AG04449 (cell line): ENCODE data around the gene CCDC154.

Experiments
- CTCF ChIA-PET: fragments of 350-600 bp; formaldehyde crosslinking; extraction: SDS; loops from one replicate; lab custom pipeline; 2021; ENCODE audit warnings: antibody characterized with exemption; lab: Yijun Ruan, JAX
- POLR2A ChIA-PET: fragments of 400-600, 350-600 bp; formaldehyde crosslinking; extraction: SDS; loops from one replicate; lab custom pipeline; 2020; ENCODE audit warnings: antibody characterized with exemption, inconsistent platforms; lab: Yijun Ruan, JAX
- DNase-seq: peaks from one replicate; pipeline ENCODE4 v3.0.0-alpha.2; 2010; ENCODE audit warnings: low read depth, low spot score
- H3K4me3 ChIP-seq: 2 replicates; pipeline ENCODE4 v1.5.1; 2011; ENCODE audit warnings: low read depth, mild to moderate bottlenecking, control low read depth, low read length
- TF ChIP-seq, protein P1 (sequence below): IDR thresholded peaks from one replicate; pipeline ENCODE4 v1.5.1; 2011; ENCODE audit warnings: mild to moderate bottlenecking, moderate library complexity, low read length, control low read depth, inconsistent platforms; ENCODE audit not compliant: insufficient read depth; ENCODE audit errors: missing control alignments

The CCDC154 gene

DNA sequence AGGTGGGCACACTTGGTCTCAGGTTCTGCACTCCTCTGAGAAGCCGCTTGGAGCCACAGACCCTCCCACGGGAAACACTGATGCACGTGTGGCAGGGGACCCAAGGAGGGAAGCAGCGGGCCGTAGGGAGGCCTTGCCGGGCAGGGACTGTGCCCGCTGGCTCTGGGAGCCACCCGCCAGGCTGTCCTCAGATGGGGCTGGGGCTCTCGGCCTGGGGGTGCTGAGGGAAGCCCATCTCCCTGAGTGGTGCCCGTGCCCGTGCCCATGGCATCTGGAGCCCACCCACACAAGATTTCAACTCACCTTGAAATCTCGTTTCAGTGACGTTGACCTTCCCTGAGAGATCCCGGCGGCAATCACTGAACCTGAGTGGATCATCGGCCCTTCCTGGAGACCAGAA lies 12.6 kb upstream of the CCDC154 start:
- POLR2A ChIA-PET, result no interaction called here
- DNase-seq, result no peak
- no peak overlapping the region for H3K4me3 ChIP-seq
- TF ChIP-seq, protein P1, sequence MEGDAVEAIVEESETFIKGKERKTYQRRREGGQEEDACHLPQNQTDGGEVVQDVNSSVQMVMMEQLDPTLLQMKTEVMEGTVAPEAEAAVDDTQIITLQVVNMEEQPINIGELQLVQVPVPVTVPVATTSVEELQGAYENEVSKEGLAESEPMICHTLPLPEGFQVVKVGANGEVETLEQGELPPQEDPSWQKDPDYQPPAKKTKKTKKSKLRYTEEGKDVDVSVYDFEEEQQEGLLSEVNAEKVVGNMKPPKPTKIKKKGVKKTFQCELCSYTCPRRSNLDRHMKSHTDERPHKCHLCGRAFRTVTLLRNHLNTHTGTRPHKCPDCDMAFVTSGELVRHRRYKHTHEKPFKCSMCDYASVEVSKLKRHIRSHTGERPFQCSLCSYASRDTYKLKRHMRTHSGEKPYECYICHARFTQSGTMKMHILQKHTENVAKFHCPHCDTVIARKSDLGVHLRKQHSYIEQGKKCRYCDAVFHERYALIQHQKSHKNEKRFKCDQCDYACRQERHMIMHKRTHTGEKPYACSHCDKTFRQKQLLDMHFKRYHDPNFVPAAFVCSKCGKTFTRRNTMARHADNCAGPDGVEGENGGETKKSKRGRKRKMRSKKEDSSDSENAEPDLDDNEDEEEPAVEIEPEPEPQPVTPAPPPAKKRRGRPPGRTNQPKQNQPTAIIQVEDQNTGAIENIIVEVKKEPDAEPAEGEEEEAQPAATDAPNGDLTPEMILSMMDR, result no peak
- CTCF ChIA-PET, result no interaction called here

DNA sequence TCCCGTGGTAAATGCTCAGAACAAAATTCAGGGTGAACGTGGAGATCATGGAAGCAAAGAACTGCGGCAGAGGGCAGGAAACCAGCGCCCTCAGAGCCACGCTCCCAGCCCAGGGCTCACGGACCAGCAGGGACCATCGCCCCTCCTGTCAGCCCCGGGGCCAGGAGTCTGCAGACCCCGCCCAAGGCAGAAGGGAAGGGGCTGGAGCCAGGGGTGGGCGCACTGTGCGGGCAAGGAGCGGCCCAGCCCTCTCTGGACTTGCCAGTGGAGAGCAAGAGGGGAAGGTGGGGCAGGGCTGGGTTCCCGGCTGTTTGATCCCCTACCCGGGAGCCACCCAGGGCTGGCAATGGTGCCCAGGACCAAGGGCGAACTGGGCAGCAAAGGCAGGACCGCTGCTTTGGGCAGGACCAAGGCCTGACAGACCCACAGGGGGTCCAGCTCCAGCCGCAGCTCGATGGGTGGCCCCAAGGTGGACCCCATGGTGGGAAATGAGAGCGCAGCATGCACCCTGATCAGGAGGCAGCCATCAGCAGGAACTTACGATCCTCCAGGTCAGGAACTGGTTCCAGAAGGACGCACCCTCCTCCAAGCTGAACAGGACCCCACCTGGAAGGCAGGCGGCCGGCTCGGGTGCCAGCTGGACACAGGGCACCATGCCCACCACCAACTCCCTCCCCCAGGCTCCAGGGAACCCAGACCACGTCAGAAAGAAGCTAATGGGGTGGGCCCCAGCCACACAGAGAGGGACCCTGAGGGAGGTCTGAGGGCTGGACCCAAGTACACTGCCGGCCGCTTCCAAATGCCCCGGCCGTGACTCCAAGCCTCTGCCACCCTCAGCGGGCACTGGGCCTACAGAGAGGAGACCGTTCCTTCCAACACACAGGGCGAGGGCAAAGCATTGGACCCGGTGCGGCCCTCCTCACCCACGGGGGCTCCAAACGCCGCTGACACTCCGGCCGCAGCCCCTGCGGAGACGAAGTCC lies 11.1 kb upstream of the CCDC154 start:
- no peak for DNase-seq
- TF ChIP-seq, protein P1, result no peak
- ChIA-PET CTCF (no interaction called here), POLR2A (no interaction called here)
- H3K4me3 ChIP-seq, result no peak overlapping the region

DNA sequence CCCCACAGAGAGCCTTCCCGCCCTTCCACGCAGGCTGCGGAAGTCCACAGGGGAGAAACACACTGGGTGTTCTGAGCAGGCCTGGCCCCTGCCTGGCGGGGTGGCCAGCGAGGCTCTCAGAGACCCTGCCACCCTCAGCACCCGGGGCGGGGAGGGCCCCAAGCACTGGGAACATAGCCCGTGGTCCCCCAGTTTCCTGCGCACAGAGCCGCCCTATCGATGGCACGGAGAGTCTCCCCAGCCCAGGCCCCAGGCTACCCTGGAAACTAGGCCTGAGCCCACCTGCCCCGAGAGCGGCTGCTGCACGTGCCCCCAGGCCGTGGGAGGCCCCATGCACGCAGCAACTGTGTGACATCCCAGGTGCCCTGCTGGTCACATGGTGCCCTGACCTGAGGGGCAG lies 10.2 kb upstream of the CCDC154 start:
- H3K4me3 ChIP-seq, result no peak overlapping the region
- POLR2A ChIA-PET, result no interaction called here
- TF ChIP-seq, protein P1, result no peak
- no peak for DNase-seq
- CTCF ChIA-PET, result no interaction called here

DNA sequence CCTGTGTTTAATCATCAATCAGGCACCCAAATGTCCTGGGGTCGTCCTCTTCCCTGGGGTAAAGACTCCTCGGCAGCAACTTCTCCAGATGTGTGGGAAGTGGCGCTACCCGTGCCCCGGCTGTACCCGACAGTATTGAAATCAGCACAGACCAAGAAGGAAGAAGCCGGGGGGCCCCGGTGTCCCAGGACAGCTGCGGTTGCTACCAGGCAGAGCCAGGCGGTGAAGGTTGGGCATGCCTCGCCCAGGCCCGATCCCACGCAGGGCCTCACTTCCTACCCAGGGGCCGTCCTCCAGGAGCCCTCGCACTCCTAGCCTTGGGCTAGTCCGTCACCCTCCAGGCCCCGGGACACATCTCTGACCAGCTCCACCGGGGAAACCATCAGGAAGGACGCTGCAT lies 9.0 kb upstream of the CCDC154 start:
- ChIA-PET CTCF (interaction anchor here (1.0 kb wide), 1 partner anchor 9 kb away, joined by 4 read pairs; the partner anchor contains the start of gene CCDC154), POLR2A (interaction anchor here (0.6 kb wide), 1 partner anchor 301 kb away, joined by 3 read pairs; no protein-coding TSS in a partner anchor)
- H3K4me3 ChIP-seq, result no peak overlapping the region
- DNase-seq, result no peak
- TF ChIP-seq, protein P1, result no peak

DNA sequence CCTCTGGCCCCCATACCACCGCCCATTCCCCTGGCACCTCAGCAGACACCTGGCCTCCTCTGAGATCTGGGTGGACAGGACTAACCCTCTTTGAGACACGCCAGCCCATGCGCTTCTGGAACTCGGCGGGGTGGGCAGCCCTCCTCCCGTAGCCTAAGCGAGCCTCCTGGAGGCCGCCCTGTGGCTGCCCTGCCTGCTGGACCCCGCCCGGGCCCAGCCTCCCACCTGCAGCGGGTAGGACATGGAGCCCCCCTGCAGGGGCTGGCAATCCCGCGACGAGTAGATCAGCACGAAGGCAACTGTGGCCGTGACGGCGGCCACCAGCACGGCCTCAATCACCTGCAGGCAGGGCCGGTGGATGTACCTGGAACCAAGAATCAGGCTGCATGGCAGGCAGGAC lies 8.2 kb upstream of the CCDC154 start:
- POLR2A ChIA-PET, result no interaction called here
- CTCF ChIA-PET, result no interaction called here

More for the DNA sequence above, 8.2 kb upstream of the CCDC154 start:
- no peak overlapping the region for H3K4me3 ChIP-seq
- no peak for DNase-seq
- TF ChIP-seq, protein P1, result no peak
